ENCODE measurements around the gene FBN2.

The FBN2 gene

GRCh38 chr5:128343168-128343567 lies 194.9 kb downstream of the FBN2 start:
- TF ChIP-seq CSDC2 (CRISPR knock-in tag; IDR thresholded peaks at IDR 0.05) (no peak), TCF4 (CRISPR knock-in tag; IDR thresholded peaks at IDR 0.05; ENCODE audit: borderline replicate concordance) (no peak), TSHZ2 (CRISPR knock-in tag; IDR thresholded peaks at IDR 0.05) (no peak), BACH2 (CRISPR knock-in tag; IDR thresholded peaks at IDR 0.05; ENCODE audit: borderline replicate concordance) (no peak), ZNF8 (CRISPR knock-in tag; IDR thresholded peaks at IDR 0.05) (no peak), PPARA (CRISPR knock-in tag; IDR thresholded peaks at IDR 0.05; ENCODE audit: borderline replicate concordance) (no peak), POU6F1 (CRISPR knock-in tag; IDR thresholded peaks at IDR 0.05; ENCODE audit: borderline replicate concordance, low read depth) (no peak), GLIS3 (CRISPR knock-in tag; IDR thresholded peaks at IDR 0.05) (no peak), ARNTL (CRISPR knock-in tag; IDR thresholded peaks at IDR 0.05; ENCODE audit: borderline replicate concordance, low read depth) (no peak), CREB5 (CRISPR knock-in tag; IDR thresholded peaks at IDR 0.05; ENCODE audit: low read depth) (no peak), ESRRG (CRISPR knock-in tag; IDR thresholded peaks at IDR 0.05) (no peak), PATZ1 (CRISPR knock-in tag; IDR thresholded peaks at IDR 0.05; ENCODE audit: borderline replicate concordance) (no peak), ZNF70 (CRISPR knock-in tag; IDR thresholded peaks at IDR 0.05) (no peak), ZFP30 (CRISPR knock-in tag; IDR thresholded peaks at IDR 0.05) (no peak), ISL1 (CRISPR knock-in tag; IDR thresholded peaks at IDR 0.05) (no peak), CSRNP3 (CRISPR knock-in tag; IDR thresholded peaks at IDR 0.05) (no peak), RARB (CRISPR knock-in tag; IDR thresholded peaks at IDR 0.05) (no peak), ZC3H10 (CRISPR knock-in tag; IDR thresholded peaks at IDR 0.05) (no peak), TOX (CRISPR knock-in tag; IDR thresholded peaks at IDR 0.05; ENCODE audit: borderline replicate concordance) (no peak)
- no peak for ATAC-seq

- TF ChIP-seq ZC3H10 (CRISPR knock-in tag; IDR thresholded peaks at IDR 0.05) (no peak), ZFP30 (CRISPR knock-in tag; IDR thresholded peaks at IDR 0.05) (no peak), ESRRG (CRISPR knock-in tag; IDR thresholded peaks at IDR 0.05) (no peak), TOX (CRISPR knock-in tag; IDR thresholded peaks at IDR 0.05; ENCODE audit: borderline replicate concordance) (no peak), CSRNP3 (CRISPR knock-in tag; IDR thresholded peaks at IDR 0.05) (no peak), PPARA (CRISPR knock-in tag; IDR thresholded peaks at IDR 0.05; ENCODE audit: borderline replicate concordance) (no peak), PATZ1 (CRISPR knock-in tag; IDR thresholded peaks at IDR 0.05; ENCODE audit: borderline replicate concordance) (no peak), ZNF8 (CRISPR knock-in tag; IDR thresholded peaks at IDR 0.05) (no peak), ZFP3 (CRISPR knock-in tag; IDR thresholded peaks at IDR 0.05) (no peak), CREB5 (CRISPR knock-in tag; IDR thresholded peaks at IDR 0.05; ENCODE audit: low read depth) (no peak), ZNF565 (CRISPR knock-in tag; conservative IDR thresholded peaks at IDR 0.05; ENCODE audit: low read depth) (no peak), ISL1 (CRISPR knock-in tag; IDR thresholded peaks at IDR 0.05) (no peak), CSDC2 (CRISPR knock-in tag; IDR thresholded peaks at IDR 0.05) (no peak), SNAI2 (CRISPR knock-in tag; IDR thresholded peaks at IDR 0.05) (no peak)
- ATAC-seq = no peak
Observed at GRCh38 chr5:128341056-128341455, 197.0 kb downstream of the FBN2 start.

Measured in SK-N-SH treated with all-trans-retinoic acid at 6 μM for 48 hours (cell line).